Chondrocyte (in vitro differentiated cells): ENCODE data around the gene NR1H2. TPM values are rescaled to one million over a fixed set of nuclear protein-coding genes. Genes with fewer than 3 reads are reported as not detected.
A peak's percentile ranks its signal among the peaks of the same experiment; 100 is the strongest.

Experiments used
- DNase-seq: peaks from one replicate; pipeline ENCODE4 v3.0.0; 2021; ENCODE audit warnings: mixed read lengths, low spot score
- H3K27ac Mint-ChIP-seq: one replicate; pipeline ENCODE4 v1.8.0; 2021; ENCODE audit warnings: mild to moderate bottlenecking, moderate library complexity, mixed read lengths; ENCODE audit not compliant: unreplicated experiment
- H3K27me3 Mint-ChIP-seq: 2 replicates; pipeline ENCODE4 v1.8.0; 2021; ENCODE audit warnings: low read depth, mixed read lengths
- H3K36me3 Mint-ChIP-seq: 2 replicates; pipeline ENCODE4 v1.8.0; 2021; ENCODE audit warnings: low read depth, mixed read lengths
- H3K4me1 Mint-ChIP-seq: 2 replicates; pipeline ENCODE4 v1.8.0; 2021; ENCODE audit warnings: low read depth, mild to moderate bottlenecking, mixed read lengths
- H3K4me3 Mint-ChIP-seq: one replicate; pipeline ENCODE4 v1.8.0; 2021; ENCODE audit warnings: mild to moderate bottlenecking, moderate library complexity, mixed read lengths; ENCODE audit not compliant: unreplicated experiment
- H3K9me3 Mint-ChIP-seq: 2 replicates; pipeline ENCODE4 v1.8.0; 2021; ENCODE audit warnings: low read depth, mixed read lengths
- total RNA-seq: library from RNA; stranded (reverse); gene quantifications from 3 replicates; pipeline ENCODE4 v1.2.1, GENCODE V29; 2021
- TF ChIP-seq, protein P1 (sequence below): fragments of 200-600 bp; sonication (generic); IDR thresholded peaks from 2 replicates; pipeline ENCODE4 v1.5.0; 2021; ENCODE audit warnings: antibody characterized with exemption, mild to moderate bottlenecking, moderate library complexity

NR1H2 gene
- total RNA-seq, 1 donor from 2014 or later: 48.3 TPM

- no peak for DNase-seq
- Mint-ChIP-seq H3K4me1 (no peaks in the 10 kb centered on the region), H3K27me3 (no peaks in the 10 kb centered on the region), H3K9me3 (no peaks in the 10 kb centered on the region), H3K27ac (no peak overlapping the region), H3K4me3 (no peak overlapping the region), H3K36me3 (peaks cover 3% of the 10 kb centered on the region)
- TF ChIP-seq, protein P1, sequence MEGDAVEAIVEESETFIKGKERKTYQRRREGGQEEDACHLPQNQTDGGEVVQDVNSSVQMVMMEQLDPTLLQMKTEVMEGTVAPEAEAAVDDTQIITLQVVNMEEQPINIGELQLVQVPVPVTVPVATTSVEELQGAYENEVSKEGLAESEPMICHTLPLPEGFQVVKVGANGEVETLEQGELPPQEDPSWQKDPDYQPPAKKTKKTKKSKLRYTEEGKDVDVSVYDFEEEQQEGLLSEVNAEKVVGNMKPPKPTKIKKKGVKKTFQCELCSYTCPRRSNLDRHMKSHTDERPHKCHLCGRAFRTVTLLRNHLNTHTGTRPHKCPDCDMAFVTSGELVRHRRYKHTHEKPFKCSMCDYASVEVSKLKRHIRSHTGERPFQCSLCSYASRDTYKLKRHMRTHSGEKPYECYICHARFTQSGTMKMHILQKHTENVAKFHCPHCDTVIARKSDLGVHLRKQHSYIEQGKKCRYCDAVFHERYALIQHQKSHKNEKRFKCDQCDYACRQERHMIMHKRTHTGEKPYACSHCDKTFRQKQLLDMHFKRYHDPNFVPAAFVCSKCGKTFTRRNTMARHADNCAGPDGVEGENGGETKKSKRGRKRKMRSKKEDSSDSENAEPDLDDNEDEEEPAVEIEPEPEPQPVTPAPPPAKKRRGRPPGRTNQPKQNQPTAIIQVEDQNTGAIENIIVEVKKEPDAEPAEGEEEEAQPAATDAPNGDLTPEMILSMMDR: no peak
These were observed 36.8 kb downstream of the NR1H2 start for GRCh38 chr19:50413096-50413495.

GRCh38 chr19:50413531-50413930 lies 37.3 kb downstream of the NR1H2 start:
- TF ChIP-seq, protein P1: no peak
- Mint-ChIP-seq H3K4me3 (no peak overlapping the region), H3K36me3 (peaks cover 3% of the 10 kb centered on the region), H3K27me3 (peaks cover 3% of the 10 kb centered on the region), H3K27ac (no peak overlapping the region), H3K4me1 (no peaks in the 10 kb centered on the region), H3K9me3 (no peaks in the 10 kb centered on the region)
- no peak for DNase-seq

- Mint-ChIP-seq H3K27ac (no peak overlapping the region), H3K4me1 (peaks cover 4% of the 10 kb centered on the region), H3K9me3 (no peaks in the 10 kb centered on the region), H3K4me3 (no peak overlapping the region), H3K27me3 (peaks cover 14% of the 10 kb centered on the region), H3K36me3 (peaks cover 3% of the 10 kb centered on the region)
- TF ChIP-seq, protein P1: peak; percentile 87
- DNase-seq: no peak
These were observed 38.8 kb downstream of the NR1H2 start for GRCh38 chr19:50414864-50415660.

DNA sequence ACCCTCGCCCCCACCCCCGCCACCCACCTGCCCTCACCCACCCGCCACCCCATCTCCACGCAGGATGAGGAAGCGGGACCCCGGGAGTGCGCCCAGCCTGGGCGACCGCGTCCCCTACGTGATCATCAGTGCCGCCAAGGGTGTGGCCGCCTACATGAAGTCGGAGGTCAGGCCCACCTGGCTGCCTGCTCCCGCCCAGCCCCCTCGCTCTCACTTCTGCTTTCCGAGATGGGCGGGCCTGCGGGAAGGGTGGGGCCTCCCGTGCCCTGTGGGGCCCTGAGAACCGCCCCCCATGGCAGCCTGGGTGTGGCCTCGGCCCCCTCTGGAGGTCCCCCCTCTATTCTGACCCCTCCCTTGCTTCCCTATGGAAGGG lies 39.4 kb downstream of the NR1H2 start:
- TF ChIP-seq, protein P1: no peak
- Mint-ChIP-seq H3K27ac (no peak overlapping the region), H3K4me3 (no peak overlapping the region), H3K4me1 (peaks cover 4% of the 10 kb centered on the region), H3K9me3 (no peaks in the 10 kb centered on the region), H3K36me3 (peaks cover 3% of the 10 kb centered on the region), H3K27me3 (peaks cover 16% of the 10 kb centered on the region)
- DNase-seq: no peak

GRCh38 chr19:50416034-50416977 lies 40.0 kb downstream of the NR1H2 start:
- Mint-ChIP-seq H3K27ac (no peak overlapping the region), H3K27me3 (peaks cover 16% of the 10 kb centered on the region), H3K4me3 (no peak overlapping the region), H3K9me3 (no peaks in the 10 kb centered on the region), H3K36me3 (peaks cover 3% of the 10 kb centered on the region), H3K4me1 (peaks cover 4% of the 10 kb centered on the region)
- TF ChIP-seq, protein P1: no peak
- DNase-seq: no peak
